ENCODE measurements around the gene KLK15.

Gene KLK15, protein sequence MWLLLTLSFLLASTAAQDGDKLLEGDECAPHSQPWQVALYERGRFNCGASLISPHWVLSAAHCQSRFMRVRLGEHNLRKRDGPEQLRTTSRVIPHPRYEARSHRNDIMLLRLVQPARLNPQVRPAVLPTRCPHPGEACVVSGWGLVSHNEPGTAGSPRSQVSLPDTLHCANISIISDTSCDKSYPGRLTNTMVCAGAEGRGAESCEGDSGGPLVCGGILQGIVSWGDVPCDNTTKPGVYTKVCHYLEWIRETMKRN

DNA sequence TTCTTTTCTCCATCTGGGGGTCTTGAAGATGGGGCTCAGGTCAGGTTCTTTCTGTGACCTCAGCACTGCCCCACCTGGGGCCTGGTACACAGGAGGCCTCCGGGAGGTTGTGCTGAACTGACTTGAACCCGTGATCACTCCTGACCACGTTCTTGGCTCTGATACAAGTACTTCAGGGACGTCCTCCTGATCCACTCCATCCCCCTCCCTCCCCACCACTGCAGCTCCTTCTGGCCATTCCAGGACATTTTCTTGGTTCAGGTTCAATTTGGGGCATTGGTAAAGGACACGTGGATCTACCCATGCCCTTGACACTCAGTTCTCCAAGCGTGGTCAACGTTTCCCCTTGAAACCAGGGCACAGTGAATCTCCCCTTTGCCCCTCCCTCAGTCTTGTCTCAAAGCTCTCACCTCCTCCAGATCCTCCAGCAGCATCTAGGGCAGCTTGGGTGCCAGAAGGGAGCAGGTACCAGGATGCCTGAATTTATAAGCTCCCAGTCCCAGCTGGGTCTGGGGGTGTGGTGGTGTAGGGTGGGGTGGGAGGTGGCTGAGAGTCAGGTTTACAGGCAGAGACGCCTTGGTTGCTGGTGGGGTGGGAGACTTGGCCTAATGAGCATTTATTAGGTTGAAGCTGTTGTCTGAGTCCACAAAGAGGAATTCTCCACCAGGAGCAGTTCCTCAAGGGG is at the start of gene KLK15:
KLK15 (minus strand) TSS at position 458 of the 685 bp plus-strand sequence. CDS start 2,082 bp downstream, outside the sequence.
- no peak for DNase-seq (ENCODE audit: low read depth)

DNA sequence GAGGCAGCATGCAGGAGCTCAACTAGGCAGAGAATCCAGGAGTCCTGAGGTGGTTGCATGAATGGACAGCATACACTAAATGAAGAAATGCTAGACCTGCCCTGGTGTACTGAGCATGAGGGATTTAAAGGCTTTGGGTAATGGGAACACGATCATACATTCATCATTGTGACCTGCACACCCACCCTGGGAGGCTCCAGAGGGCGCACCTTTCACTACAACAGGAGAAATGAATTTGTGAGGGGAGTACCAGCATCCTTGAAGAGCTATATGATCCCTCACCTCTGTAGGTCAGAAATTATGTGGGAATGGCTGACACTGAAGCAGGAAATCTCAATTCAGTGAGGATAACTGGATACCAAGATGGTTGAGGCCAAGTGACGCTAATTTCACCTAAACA is 48.8 kb upstream of the KLK15 start:
- no peak for DNase-seq (ENCODE audit: low read depth)

DNA sequence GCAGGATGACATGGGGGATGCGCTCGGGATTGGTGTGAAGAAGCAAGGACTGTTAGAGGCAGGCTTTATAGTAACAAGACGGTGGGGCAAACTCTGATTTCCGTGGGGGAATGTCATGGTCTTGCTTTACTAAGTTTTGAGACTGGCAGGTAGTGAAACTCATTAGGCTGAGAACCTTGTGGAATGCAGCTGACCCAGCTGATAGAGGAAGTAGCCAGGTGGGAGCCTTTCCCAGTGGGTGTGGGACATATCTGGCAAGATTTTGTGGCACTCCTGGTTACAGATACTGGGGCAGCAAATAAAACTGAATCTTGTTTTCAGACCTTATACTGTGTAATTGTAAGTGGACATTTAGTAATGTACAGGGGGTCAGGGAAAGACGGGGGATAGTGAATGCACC is 46.9 kb upstream of the KLK15 start:
- DNase-seq (ENCODE audit: low read depth) = no peak

DNA sequence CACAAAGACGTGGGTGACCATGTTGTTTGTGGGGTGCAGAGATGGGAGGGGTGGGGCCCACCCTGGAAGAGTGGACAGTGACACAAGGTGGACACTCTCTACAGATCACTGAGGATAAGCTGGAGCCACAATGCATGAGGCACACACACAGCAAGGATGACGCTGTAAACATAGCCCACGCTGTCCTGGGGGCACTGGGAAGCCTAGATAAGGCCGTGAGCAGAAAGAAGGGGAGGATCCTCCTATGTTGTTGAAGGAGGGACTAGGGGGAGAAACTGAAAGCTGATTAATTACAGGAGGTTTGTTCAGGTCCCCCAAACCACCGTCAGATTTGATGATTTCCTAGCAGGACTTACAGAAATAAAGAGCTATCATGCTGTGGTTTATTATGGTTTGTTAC is 45.5 kb upstream of the KLK15 start:
- DNase-seq (ENCODE audit: low read depth) = no peak

DNA sequence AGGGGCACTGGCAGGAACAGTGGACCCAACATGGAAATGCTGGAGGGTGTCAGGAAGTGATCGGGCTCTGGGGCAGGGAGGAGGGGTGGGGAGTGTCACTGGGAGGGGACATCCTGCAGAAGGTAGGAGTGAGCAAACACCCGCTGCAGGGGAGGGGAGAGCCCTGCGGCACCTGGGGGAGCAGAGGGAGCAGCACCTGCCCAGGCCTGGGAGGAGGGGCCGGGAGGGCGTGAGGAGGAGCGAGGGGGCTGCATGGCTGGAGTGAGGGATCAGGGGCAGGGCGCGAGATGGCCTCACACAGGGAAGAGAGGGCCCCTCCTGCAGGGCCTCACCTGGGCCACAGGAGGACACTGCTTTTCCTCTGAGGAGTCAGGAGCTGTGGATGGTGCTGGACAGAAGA is 44.0 kb upstream of the KLK15 start:
- no peak for DNase-seq (ENCODE audit: low read depth)

DNA sequence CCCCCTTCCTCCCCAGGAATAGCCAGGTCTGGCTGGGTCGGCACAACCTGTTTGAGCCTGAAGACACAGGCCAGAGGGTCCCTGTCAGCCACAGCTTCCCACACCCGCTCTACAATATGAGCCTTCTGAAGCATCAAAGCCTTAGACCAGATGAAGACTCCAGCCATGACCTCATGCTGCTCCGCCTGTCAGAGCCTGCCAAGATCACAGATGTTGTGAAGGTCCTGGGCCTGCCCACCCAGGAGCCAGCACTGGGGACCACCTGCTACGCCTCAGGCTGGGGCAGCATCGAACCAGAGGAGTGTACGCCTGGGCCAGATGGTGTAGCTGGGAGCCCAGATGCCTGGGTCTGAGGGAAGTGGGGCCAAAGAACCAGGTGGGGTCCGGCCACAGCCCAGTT is 43.1 kb upstream of the KLK15 start:
- no peak for DNase-seq (ENCODE audit: low read depth)

DNA sequence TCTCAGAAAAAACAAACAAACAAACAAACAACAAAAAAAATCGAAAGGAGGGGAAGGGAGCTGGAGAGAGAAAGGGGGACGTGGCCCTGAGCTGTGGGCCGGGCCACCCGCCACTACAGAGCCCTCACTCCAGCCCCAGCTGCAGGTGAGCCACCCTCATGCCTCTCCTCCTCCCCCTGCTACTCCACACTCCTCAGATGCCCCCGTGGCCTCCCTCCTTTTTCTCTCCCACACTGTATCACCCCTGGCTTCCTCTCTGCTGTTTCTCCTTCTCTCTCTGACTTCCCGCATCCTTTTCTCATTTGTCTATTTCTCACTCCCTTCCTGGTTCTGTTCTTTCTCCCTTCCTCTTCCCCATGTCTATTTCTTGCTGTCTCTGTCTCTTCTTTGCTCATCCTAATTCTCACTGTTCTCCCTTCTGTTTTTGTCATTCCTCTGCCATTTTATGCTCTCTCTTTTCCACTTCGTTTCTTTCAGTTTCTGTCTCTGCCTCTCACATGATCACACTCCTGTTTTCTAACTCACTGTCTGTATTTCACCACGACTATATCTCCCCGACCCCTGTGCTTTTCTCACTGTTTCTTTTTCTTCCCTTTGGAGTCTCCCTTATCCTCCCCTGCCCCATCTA is 42.5 kb upstream of the KLK15 start:
- no peak for DNase-seq (ENCODE audit: low read depth)

DNA sequence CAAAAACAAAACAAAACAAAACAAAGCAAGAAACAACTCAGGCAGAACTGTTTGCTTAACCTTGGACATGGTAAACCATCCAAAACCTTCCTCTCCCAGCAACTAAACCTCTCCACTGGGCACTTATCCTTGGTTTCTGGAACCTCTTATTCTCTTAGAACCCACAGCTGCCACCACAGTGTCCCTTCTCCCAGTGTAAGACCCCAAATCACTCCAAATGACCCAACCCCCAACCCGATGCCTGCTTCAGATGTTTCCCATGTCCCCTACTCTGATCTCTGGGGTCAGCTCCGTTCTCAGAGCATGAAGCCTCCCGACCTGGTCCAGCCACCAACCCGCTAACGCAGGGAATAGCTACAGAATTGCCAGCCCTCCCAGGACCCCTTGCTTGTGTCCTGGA is 40.8 kb upstream of the KLK15 start:
- DNase-seq (ENCODE audit: low read depth) = no peak

DNA sequence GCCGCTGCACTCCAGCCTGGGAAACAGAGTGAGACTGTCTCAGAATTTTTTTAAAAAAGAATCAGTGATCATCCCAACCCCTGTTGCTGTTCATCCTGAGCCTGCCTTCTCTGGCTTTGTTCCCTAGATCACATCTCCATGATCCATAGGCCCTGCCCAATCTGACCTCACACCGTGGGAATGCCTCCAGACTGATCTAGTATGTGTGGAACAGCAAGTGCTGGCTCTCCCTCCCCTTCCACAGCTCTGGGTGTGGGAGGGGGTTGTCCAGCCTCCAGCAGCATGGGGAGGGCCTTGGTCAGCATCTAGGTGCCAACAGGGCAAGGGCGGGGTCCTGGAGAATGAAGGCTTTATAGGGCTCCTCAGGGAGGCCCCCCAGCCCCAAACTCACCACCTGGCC is 39.7 kb upstream of the KLK15 start, which contains the start of gene KLK2:
KLK2 (plus strand) TSS at position 384 of the 400 bp plus-strand sequence. CDS start 35 bp downstream, outside the sequence.
- DNase-seq (ENCODE audit: low read depth) = no peak

DNA sequence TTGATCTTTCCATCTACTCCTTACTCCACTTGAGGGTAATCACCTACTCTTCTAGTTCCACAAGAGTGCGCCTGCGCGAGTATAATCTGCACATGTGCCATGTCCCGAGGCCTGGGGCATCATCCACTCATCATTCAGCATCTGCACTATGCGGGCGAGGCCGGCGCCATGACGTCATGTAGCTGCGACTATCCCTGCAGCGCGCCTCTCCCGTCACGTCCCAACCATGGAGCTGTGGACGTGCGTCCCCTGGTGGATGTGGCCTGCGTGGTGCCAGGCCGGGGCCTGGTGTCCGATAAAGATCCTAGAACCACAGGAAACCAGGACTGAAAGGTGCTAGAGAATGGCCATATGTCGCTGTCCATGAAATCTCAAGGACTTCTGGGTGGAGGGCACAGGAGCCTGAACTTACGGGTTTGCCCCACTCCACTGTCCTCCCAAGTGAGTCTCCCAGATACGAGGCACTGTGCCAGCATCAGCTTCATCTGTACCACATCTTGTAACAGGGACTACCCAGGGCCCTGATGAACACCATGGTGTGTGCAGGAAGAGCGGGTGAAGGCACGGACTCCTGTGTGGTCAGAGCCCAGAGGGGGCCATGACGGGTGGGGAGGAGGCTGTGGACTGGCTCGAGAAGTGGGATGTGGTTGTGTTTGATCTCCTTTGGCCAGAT is 37.2 kb upstream of the KLK15 start:
- no peak for DNase-seq (ENCODE audit: low read depth)

DNA sequence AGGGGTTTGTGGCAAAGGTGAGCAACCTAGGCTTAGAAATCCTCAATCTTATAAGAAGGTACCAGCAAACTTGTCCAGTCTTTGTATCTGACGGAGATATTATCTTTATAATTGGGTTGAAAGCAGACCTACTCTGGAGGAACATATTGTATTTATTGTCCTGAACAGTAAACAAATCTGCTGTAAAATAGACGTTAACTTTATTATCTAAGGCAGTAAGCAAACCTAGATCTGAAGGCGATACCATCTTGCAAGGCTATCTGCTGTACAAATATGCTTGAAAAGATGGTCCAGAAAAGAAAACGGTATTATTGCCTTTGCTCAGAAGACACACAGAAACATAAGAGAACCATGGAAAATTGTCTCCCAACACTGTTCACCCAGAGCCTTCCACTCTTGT is 36.1 kb upstream of the KLK15 start:
- DNase-seq (ENCODE audit: low read depth) = no peak

DNA sequence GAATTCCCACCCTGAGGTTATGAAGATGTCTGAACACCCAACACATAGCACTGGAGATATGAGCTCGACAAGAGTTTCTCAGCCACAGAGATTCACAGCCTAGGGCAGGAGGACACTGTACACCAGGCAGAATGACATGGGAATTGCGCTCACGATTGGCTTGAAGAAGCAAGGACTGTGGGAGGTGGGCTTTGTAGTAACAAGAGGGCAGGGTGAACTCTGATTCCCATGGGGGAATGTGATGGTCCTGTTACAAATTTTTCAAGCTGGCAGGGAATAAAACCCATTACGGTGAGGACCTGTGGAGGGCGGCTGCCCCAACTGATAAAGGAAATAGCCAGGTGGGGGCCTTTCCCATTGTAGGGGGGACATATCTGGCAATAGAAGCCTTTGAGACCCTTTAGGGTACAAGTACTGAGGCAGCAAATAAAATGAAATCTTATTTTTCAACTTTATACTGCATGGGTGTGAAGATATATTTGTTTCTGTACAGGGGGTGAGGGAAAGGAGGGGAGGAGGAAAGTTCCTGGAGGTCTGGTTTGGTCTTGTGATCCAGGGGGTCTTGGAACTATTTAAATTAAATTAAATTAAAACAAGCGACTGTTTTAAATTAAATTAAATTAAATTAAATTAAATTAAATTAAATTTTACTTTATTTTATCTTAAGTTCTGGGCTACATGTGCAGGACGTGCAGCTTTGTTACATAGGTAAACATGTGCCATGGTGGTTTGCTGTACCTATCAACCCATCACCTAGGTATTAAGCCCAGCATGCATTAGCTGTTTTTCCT is 28.3 kb upstream of the KLK15 start:
- DNase-seq (ENCODE audit: low read depth) = no peak

DNA sequence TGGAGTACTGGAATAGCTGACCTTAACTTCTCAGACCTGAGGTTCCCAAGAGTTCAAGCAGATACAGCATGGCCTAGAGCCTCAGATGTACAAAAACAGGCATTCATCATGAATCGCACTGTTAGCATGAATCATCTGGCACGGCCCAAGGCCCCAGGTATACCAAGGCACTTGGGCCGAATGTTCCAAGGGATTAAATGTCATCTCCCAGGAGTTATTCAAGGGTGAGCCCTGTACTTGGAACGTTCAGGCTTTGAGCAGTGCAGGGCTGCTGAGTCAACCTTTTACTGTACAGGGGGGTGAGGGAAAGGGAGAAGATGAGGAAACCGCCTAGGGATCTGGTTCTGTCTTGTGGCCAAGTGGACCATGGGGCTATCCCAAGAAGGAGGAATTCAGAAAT is 27.6 kb upstream of the KLK15 start:
- no peak for DNase-seq (ENCODE audit: low read depth)

DNA sequence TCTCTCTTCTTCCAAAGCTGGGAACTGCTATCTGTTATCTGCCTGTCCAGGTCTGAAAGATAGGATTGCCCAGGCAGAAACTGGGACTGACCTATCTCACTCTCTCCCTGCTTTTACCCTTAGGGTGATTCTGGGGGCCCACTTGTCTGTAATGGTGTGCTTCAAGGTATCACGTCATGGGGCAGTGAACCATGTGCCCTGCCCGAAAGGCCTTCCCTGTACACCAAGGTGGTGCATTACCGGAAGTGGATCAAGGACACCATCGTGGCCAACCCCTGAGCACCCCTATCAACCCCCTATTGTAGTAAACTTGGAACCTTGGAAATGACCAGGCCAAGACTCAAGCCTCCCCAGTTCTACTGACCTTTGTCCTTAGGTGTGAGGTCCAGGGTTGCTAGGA is 26.5 kb upstream of the KLK15 start:
- no peak for DNase-seq (ENCODE audit: low read depth)

DNA sequence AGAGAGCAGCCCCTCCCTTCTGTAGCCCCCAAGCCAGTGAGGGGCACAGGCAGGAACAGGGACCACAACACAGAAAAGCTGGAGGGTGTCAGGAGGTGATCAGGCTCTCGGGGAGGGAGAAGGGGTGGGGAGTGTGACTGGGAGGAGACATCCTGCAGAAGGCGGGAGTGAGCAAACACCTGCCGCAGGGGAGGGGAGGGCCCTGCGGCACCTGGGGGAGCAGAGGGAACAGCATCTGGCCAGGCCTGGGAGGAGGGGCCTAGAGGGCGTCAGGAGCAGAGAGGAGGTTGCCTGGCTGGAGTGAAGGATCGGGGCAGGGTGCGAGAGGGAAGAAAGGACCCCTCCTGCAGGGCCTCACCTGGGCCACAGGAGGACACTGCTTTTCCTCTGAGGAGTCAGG is 25.5 kb upstream of the KLK15 start:
- no peak for DNase-seq (ENCODE audit: low read depth)

DNA sequence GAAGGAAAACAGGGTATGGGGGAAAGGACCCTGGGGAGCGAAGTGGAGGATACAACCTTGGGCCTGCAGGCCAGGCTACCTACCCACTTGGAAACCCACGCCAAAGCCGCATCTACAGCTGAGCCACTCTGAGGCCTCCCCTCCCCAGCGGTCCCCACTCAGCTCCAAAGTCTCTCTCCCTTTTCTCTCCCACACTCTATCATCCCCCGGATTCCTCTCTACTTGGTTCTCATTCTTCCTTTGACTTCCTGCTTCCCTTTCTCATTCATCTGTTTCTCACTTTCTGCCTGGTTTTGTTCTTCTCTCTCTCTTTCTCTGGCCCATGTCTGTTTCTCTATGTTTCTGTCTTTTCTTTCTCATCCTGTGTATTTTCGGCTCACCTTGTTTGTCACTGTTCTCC is 24.0 kb upstream of the KLK15 start:
- DNase-seq (ENCODE audit: low read depth) = no peak

DNA sequence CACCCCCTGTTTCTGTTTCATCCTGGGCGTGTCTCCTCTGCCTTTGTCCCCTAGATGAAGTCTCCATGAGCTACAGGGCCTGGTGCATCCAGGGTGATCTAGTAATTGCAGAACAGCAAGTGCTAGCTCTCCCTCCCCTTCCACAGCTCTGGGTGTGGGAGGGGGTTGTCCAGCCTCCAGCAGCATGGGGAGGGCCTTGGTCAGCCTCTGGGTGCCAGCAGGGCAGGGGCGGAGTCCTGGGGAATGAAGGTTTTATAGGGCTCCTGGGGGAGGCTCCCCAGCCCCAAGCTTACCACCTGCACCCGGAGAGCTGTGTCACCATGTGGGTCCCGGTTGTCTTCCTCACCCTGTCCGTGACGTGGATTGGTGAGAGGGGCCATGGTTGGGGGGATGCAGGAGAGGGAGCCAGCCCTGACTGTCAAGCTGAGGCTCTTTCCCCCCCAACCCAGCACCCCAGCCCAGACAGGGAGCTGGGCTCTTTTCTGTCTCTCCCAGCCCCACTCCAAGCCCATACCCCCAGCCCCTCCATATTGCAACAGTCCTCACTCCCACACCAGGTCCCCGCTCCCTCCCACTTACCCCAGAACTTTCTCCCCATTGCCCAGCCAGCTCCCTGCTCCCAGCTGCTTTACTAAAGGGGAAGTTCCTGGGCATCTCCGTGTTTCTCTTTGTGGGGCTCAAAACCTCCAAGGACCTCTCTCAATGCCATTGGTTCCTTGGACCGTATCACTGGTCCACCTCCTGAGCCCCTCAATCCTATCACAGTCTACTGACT is 21.4 kb upstream of the KLK15 start, which contains the start of gene KLK3:
KLK3 (plus strand) TSS at position 280 of the 775 bp plus-strand sequence; CDS start at position 321, 41 bp downstream.
- no peak for DNase-seq (ENCODE audit: low read depth)

DNA sequence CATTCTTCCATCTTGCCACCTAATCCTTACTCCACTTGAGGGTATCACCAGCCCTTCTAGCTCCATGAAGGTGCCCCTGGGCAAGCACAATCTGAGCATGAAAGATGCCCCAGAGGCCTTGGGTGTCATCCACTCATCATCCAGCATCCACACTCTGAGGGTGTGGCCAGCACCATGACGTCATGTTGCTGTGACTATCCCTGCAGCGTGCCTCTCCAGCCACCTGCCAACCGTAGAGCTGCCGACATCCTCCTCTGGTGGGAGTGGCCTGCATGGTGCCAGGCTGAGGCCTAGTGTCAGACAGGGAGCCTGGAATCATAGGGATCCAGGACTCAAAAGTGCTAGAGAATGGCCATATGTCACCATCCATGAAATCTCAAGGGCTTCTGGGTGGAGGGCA is 18.2 kb upstream of the KLK15 start:
- no peak for DNase-seq (ENCODE audit: low read depth)

DNA sequence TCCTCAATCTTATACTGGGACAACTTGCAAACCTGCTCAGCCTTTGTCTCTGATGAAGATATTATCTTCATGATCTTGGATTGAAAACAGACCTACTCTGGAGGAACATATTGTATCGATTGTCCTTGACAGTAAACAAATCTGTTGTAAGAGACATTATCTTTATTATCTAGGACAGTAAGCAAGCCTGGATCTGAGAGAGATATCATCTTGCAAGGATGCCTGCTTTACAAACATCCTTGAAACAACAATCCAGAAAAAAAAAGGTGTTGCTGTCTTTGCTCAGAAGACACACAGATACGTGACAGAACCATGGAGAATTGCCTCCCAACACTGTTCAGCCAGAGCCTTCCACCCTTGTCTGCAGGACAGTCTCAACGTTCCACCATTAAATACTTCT is 17.4 kb upstream of the KLK15 start:
- DNase-seq (ENCODE audit: low read depth) = no peak

DNA sequence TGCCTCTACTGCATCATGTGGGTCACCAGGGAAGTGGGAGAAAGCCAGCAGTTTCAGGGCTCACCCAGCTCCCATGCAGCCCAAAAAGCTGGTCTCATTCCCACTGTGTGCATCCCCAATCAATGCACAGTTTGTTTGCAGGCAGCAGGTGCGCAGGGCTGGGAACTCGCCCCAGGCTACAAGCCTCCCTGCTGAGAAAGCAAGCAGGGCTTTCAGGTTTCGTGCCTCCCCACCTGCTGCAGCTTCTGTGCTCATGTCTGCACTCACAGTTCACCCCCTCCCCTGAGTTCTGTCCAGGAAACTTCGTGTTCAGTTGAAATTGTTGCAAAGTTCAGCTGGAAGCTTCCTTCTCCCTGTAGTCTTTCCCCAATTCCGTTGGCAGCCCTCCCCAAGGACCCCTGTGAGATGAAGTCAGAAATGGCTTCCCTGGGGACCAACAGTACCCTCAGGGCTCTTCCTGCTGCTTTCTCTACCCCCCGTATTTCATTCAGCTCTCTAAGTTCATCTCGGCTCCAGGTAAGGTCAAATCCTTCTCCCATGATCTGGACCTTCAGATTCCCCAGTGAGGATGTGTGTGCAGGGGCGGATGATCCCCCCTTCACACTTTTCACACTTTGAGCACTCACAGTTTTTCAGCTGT is 11.0 kb upstream of the KLK15 start:
- DNase-seq (ENCODE audit: low read depth) = no peak
